H1 (cell line): ENCODE results near the gene ARHGAP18. TPM values are rescaled to one million over a fixed set of nuclear protein-coding genes. Genes with fewer than 3 reads are reported as not detected.

Experiments used
- CTCF ChIA-PET: fragments of 300-600 bp; sonication (Branson Sonifier 250); formaldehyde crosslinking; loops from one replicate; lab custom pipeline; 2021; ENCODE audit not compliant: partially characterized antibody; lab: Charles Lee
- POLR2A ChIA-PET: fragments of 300-600 bp; sonication (Branson Sonifier 250); formaldehyde crosslinking; loops from one replicate; lab custom pipeline; 2021; ENCODE audit warnings: inconsistent platforms; ENCODE audit not compliant: partially characterized antibody; lab: Charles Lee
- DNase-seq, 2 experiments: peaks; one replicate each; pipeline versions ENCODE4 v3.0.0 to v3.0.0-alpha.2; 2010 to 2022; ENCODE audit warnings: low spot score in 2 of 2, low read depth in 1 of 2, mixed read lengths in 1 of 2
- FAIRE-seq: peaks from 2 replicates; lab custom pipeline; 2011; peaks lifted over from hg19 to GRCh38; lab: Jason Lieb, UNC
- H2AFZ ChIP-seq: 2 replicates; pipeline ENCODE4 v1.8.1; 2012; ENCODE audit warnings: low read length, inconsistent platforms
- H2AK5ac ChIP-seq: 2 replicates; pipeline ENCODE4 v1.6.1; 2013; ENCODE audit warnings: low read depth, low read length
- H2BK120ac ChIP-seq: replicated peaks from 2 replicates; pipeline ENCODE3; 2013; ENCODE audit warnings: low read depth, low read length, inconsistent platforms
- H2BK12ac ChIP-seq: 2 replicates; pipeline ENCODE4 v1.6.1; 2013; ENCODE audit warnings: low read depth, low read length
- H2BK15ac ChIP-seq: 2 replicates; pipeline ENCODE4 v1.6.1; 2013; ENCODE audit warnings: low read length
- H2BK20ac ChIP-seq: 2 replicates; pipeline ENCODE4 v1.6.1; 2013; ENCODE audit warnings: low read length
- H2BK5ac ChIP-seq: 2 replicates; pipeline ENCODE4 v1.6.1; 2013; ENCODE audit warnings: low read depth, low read length
- H3K14ac ChIP-seq: 2 replicates; pipeline ENCODE4 v1.6.1; 2013; ENCODE audit warnings: inconsistent platforms; ENCODE audit not compliant: insufficient read length
- H3K18ac ChIP-seq: 2 replicates; pipeline ENCODE4 v1.6.1; 2013; ENCODE audit warnings: low read length; ENCODE audit errors: extremely low read depth
- H3K23ac ChIP-seq: 2 replicates; pipeline ENCODE4 v1.6.1; 2013; ENCODE audit warnings: inconsistent platforms; ENCODE audit not compliant: insufficient read length
- H3K23me2 ChIP-seq: 2 replicates; pipeline ENCODE4 v1.6.1; 2013; ENCODE audit warnings: low read depth, low read length
- H3K27ac ChIP-seq: 2 replicates; pipeline ENCODE4 v1.6.1; 2011; ENCODE audit warnings: low read depth, low read length, inconsistent platforms
- H3K27me3 ChIP-seq, 4 experiments: replicated peaks in 1 of 4; 1 replicate in 1 of 4; 2 replicates in 3 of 4; pipeline versions ENCODE4 v1.6.1 to v1.8.1; 2011 to 2013; ENCODE audit warnings: low read length in 3 of 4, mild to moderate bottlenecking in 3 of 4, inconsistent platforms in 2 of 4, mixed read lengths in 2 of 4, moderate library complexity in 1 of 4; ENCODE audit not compliant: control insufficient read depth in 3 of 4, insufficient read depth in 3 of 4; ENCODE audit errors: extremely low read depth in 1 of 4
- H3K36me3 ChIP-seq, 4 experiments: 2 replicates each; pipeline versions ENCODE4 v1.6.1 to v1.8.1; 2011 to 2013; ENCODE audit warnings: mild to moderate bottlenecking in 4 of 4, low read length in 3 of 4, moderate library complexity in 2 of 4, control low read depth in 1 of 4, inconsistent platforms in 1 of 4; ENCODE audit not compliant: insufficient read depth in 4 of 4, control insufficient read depth in 2 of 4
- H3K4ac ChIP-seq: replicated peaks from 2 replicates; pipeline ENCODE3; 2013; ENCODE audit warnings: low read length, low read depth, mixed read lengths, inconsistent platforms; ENCODE audit not compliant: insufficient read length
- H3K4me1 ChIP-seq, 4 experiments: replicated peaks in 1 of 4; 1 replicate in 1 of 4; 2 replicates in 3 of 4; pipeline versions ENCODE4 v1.6.1 to v1.8.1; 2011 to 2013; ENCODE audit warnings: low read length in 3 of 4, inconsistent platforms in 2 of 4, mixed read lengths in 1 of 4; ENCODE audit not compliant: insufficient read depth in 4 of 4, control insufficient read depth in 3 of 4
- H3K4me2 ChIP-seq, 2 experiments: 2 replicates each; pipeline versions ENCODE4 v1.6.1 to v1.8.1; 2011 to 2013; ENCODE audit warnings: low read depth in 2 of 2, low read length in 2 of 2, control low read depth in 1 of 2, inconsistent platforms in 1 of 2, mild to moderate bottlenecking in 1 of 2; ENCODE audit not compliant: insufficient read depth in 1 of 2
- H3K4me3 ChIP-seq, 4 experiments: fragments of 200-600, 300-600 bp in 1 of 4; sonication (generic), shearing (Covaris generic), sonication (Bioruptor Twin) in 1 of 4; 2 replicates each; pipeline versions ENCODE4 v1.5.1 to v1.8.1; 2011 to 2016; ENCODE audit warnings: low read length in 4 of 4, low read depth in 3 of 4, control low read depth in 2 of 4, inconsistent platforms in 2 of 4, mild to moderate bottlenecking in 2 of 4, mixed read lengths in 1 of 4, moderate library complexity in 1 of 4; ENCODE audit not compliant: insufficient read depth in 2 of 4; ENCODE audit errors: extremely low read depth in 1 of 4
- H3K56ac ChIP-seq: replicated peaks from 2 replicates; pipeline ENCODE3; 2013; ENCODE audit warnings: low read depth, mild to moderate bottlenecking, mixed read lengths, low read length, inconsistent platforms; ENCODE audit not compliant: insufficient read length
- H3K79me1 ChIP-seq: 2 replicates; pipeline ENCODE4 v1.6.1; 2013; ENCODE audit warnings: low read depth, low read length, control low read depth
- H3K79me2 ChIP-seq, 2 experiments: 2 replicates each; pipeline versions ENCODE4 v1.6.1 to v1.8.1; 2012 to 2013; ENCODE audit warnings: low read length in 2 of 2, mild to moderate bottlenecking in 2 of 2, inconsistent platforms in 1 of 2; ENCODE audit not compliant: insufficient read depth in 2 of 2, control insufficient read depth in 1 of 2
- H3K9ac ChIP-seq, 4 experiments: replicated peaks in 1 of 4; 1 replicate in 1 of 4; 2 replicates in 3 of 4; pipeline versions ENCODE4 v1.6.1 to v1.8.1; 2011 to 2013; ENCODE audit warnings: low read depth in 3 of 4, low read length in 3 of 4, control low read depth in 2 of 4, mild to moderate bottlenecking in 2 of 4, moderate library complexity in 2 of 4, inconsistent platforms in 1 of 4; ENCODE audit errors: extremely low read depth in 1 of 4
- H3K9me3 ChIP-seq, 2 experiments: 2 replicates each; pipeline versions ENCODE4 v1.6.1 to v1.8.1; 2012 to 2013; ENCODE audit warnings: mild to moderate bottlenecking in 2 of 2, moderate library complexity in 2 of 2, control low read depth in 1 of 2, inconsistent platforms in 1 of 2, low read depth in 1 of 2, low read length in 1 of 2, mixed read lengths in 1 of 2; ENCODE audit not compliant: insufficient read depth in 2 of 2
- H4K20me1 ChIP-seq, 2 experiments: replicated peaks in 1 of 2; 2 replicates each; pipeline versions ENCODE3 to v1.8.1; 2011 to 2013; ENCODE audit warnings: inconsistent platforms in 2 of 2, low read length in 2 of 2, mild to moderate bottlenecking in 1 of 2; ENCODE audit not compliant: insufficient read depth in 2 of 2, control insufficient read depth in 1 of 2
- H4K5ac ChIP-seq: 2 replicates; pipeline ENCODE4 v1.6.1; 2013; ENCODE audit warnings: low read length, low read depth, mixed read lengths, inconsistent platforms; ENCODE audit not compliant: insufficient read length
- H4K8ac ChIP-seq: 2 replicates; pipeline ENCODE4 v1.8.0; 2013; ENCODE audit warnings: mild to moderate bottlenecking, moderate library complexity, low read length, inconsistent platforms; ENCODE audit not compliant: insufficient read depth; ENCODE audit errors: extremely low read depth
- H4K91ac ChIP-seq: replicated peaks from 2 replicates; pipeline ENCODE3; 2013; ENCODE audit warnings: low read length, mixed read lengths, inconsistent platforms; ENCODE audit not compliant: insufficient read length
- FOSL1 ChIP-seq: IDR thresholded peaks from 2 replicates; pipeline ENCODE4 v1.6.1; 2011; ENCODE audit warnings: mild to moderate bottlenecking, low read depth, low read length, moderate library complexity; ENCODE audit not compliant: insufficient read depth
- RFX5 ChIP-seq: IDR thresholded peaks from 2 replicates; pipeline ENCODE4 v1.6.1; 2011; ENCODE audit warnings: low read depth, low read length, improper control_type of control experiment, borderline replicate concordance
- SIN3A ChIP-seq, 2 experiments: IDR thresholded peaks in 1 of 2; conservative IDR thresholded peaks in 1 of 2; 2 replicates each; pipeline ENCODE4 v1.6.1; 2011 to 2012; ENCODE audit warnings: low read length in 2 of 2, improper control_type of control experiment in 1 of 2, low read depth in 1 of 2, mild to moderate bottlenecking in 1 of 2
- SRF ChIP-seq: IDR thresholded peaks from 2 replicates; pipeline ENCODE4 v1.6.1; 2011; ENCODE audit warnings: mild to moderate bottlenecking, low read depth, low read length, moderate library complexity
- WGBS, 2 experiments: shearing (Covaris generic) in 1 of 2; methylation state at CpG; one replicate each; pipeline versions ENCODE4 v1.1.6 to v1.1.7; 2013 to 2015; ENCODE audit warnings: low lambda C conversion rate in 2 of 2, mixed read lengths in 2 of 2, inconsistent platforms in 1 of 2, low coverage in 1 of 2, missing lambda C conversion rate in 1 of 2; ENCODE audit not compliant: insufficient replicate concordance in 2 of 2, insufficient coverage in 1 of 2, insufficient read length in 1 of 2; ENCODE audit errors: extremely low coverage in 1 of 2, missing lambda C conversion rate in 1 of 2; 5-methylcytosine and 5-hydroxymethylcytosine counted together
- polyA plus RNA-seq, 7 experiments: library from polyadenylated mRNA; depleted of rRNA in 3 of 7; stranded (reverse) in 5 of 7; unstranded in 2 of 7; fragments of >200 nt in 5 of 7; fragments of 200-250 nt in 2 of 7; gene quantifications; 1 replicate in 5 of 7; 2 replicates in 1 of 7; 4 replicates in 1 of 7; pipeline versions ENCODE4 v1.2.1 to v1.2.3, GENCODE V29; 2011 to 2013; ENCODE audit warnings: missing spikeins in 2 of 7, mixed read lengths in 2 of 7
- total RNA-seq: library from RNA; stranded (reverse); fragmentation: NEBNext Ultra II Directional; extraction: Animal tissue kit (Norgen Biotek cat#: 25700); gene quantifications from 2 replicates; pipeline ENCODE4 v1.2.1, GENCODE V29; 2021
- TF ChIP-seq, protein P1 (sequence below): IDR thresholded peaks from 2 replicates; pipeline ENCODE4 v1.6.1; 2011; ENCODE audit warnings: low read depth, mild to moderate bottlenecking, low read length; ENCODE audit not compliant: insufficient read depth
- TF ChIP-seq, protein P2 (sequence below): IDR thresholded peaks from 2 replicates; pipeline ENCODE4 v1.6.1; 2012; ENCODE audit warnings: inconsistent platforms

The ARHGAP18 gene
- total and polyA plus RNA-seq, 2 of the 8 experiments (the other 6 are each of a cell fraction or from before 2014, with no cell fraction given) = 0.83 to 4.5 TPM

DNA sequence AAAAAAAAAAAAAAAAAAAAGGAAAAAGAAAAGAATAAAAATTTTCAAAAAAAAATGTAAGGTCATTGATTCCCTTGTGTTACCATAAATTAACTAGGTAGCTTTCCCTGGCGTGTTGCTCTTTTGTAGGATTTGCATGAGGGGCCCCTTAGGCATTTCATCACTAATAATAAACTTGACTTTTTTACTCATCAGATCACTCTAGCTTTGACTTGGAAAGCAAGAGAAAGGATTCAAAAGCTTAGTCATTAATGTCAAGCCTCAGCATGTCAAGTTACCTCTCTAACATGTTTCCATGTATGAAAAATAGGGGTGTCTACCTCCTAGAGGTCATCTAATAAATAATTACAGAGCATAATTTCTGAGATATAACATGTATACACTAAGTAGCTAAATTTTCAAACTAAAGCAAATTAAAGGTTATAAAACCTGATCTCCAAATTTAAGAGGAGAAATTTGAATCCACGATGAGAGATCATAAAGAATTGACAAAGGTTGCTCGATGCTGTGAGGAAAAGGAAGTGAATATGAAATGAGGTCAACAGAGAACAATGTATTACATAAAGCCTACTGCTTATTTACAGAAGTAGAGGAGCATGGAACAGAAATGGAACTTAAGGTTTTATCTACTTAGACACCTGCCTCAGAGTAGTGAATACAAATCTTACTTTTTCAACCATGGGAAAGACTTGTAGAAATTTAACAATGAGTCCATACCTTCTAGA is 86.8 kb downstream of the ARHGAP18 start:
- no peak overlapping the region for H4K91ac ChIP-seq
- H3K4ac ChIP-seq = no peak overlapping the region
- H2BK120ac ChIP-seq = no peak overlapping the region
- ChIA-PET POLR2A (no interaction called here), CTCF (interaction anchor here (1.1 to 2.0 kb wide), 2 partner anchors 122 to 153 kb away, joined by 3 to 5 read pairs; no protein-coding TSS in a partner anchor)
- H3K27me3 ChIP-seq = no peaks in the 10 kb centered on the region
- no peaks in the 10 kb centered on the region for H3K9me3 ChIP-seq
- no peaks in the 10 kb centered on the region for H3K36me3 ChIP-seq
- FAIRE-seq (no peak), DNase-seq (no peak)
- no peak overlapping the region for H2BK5ac ChIP-seq
- no peak overlapping the region for H4K8ac ChIP-seq
- no peaks in the 10 kb centered on the region for H3K79me1 ChIP-seq
- no peaks in the 10 kb centered on the region for H3K4me1 ChIP-seq
- no peak overlapping the region for H3K4me3 ChIP-seq
- H3K56ac ChIP-seq = no peak overlapping the region
- H2AFZ ChIP-seq = no peak overlapping the region
- no peak overlapping the region for H2AK5ac ChIP-seq
- H4K5ac ChIP-seq = no peak overlapping the region
- no peak overlapping the region for H3K27ac ChIP-seq
- H3K23me2 ChIP-seq = no peaks in the 10 kb centered on the region
- H2BK12ac ChIP-seq = no peak overlapping the region
- 94% methylated on average over 3 of the region's 3 CpGs; no CpG with 5 or more reads in 1 of the 2 experiments for WGBS, 2 experiments
- no peaks in the 10 kb centered on the region for H3K79me2 ChIP-seq
- no peak overlapping the region for H3K18ac ChIP-seq
- no peaks in the 10 kb centered on the region for H4K20me1 ChIP-seq
- no peak overlapping the region for H3K23ac ChIP-seq
- H3K9ac ChIP-seq = no peak overlapping the region
- H3K4me2 ChIP-seq = no peak overlapping the region
- no peak overlapping the region for H2BK15ac ChIP-seq
- H2BK20ac ChIP-seq = no peak overlapping the region
- no peak overlapping the region for H3K14ac ChIP-seq
- TF ChIP-seq RFX5 (no peak), FOSL1 (no peak), SRF (no peak), SIN3A (conservative IDR thresholded peaks at IDR 0.05 in 1 of 2, IDR thresholded peaks at IDR 0.05 in 1 of 2; ENCODE audit: low read depth in 1 of 2, low read length in 2 of 2) (no peak)
- TF ChIP-seq, protein P1, sequence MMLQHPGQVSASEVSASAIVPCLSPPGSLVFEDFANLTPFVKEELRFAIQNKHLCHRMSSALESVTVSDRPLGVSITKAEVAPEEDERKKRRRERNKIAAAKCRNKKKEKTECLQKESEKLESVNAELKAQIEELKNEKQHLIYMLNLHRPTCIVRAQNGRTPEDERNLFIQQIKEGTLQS = no peak
- TF ChIP-seq, protein P2, sequence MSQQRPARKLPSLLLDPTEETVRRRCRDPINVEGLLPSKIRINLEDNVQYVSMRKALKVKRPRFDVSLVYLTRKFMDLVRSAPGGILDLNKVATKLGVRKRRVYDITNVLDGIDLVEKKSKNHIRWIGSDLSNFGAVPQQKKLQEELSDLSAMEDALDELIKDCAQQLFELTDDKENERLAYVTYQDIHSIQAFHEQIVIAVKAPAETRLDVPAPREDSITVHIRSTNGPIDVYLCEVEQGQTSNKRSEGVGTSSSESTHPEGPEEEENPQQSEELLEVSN = no peak
